Measurements from ENCODE around the gene PAK6. TPM values are rescaled to one million over a fixed set of nuclear protein-coding genes. Genes with fewer than 3 reads are reported as not detected.

PAK6 gene
- polyA plus RNA-seq, 3 donors: 0.03 TPM; not detected in 2

DNA sequence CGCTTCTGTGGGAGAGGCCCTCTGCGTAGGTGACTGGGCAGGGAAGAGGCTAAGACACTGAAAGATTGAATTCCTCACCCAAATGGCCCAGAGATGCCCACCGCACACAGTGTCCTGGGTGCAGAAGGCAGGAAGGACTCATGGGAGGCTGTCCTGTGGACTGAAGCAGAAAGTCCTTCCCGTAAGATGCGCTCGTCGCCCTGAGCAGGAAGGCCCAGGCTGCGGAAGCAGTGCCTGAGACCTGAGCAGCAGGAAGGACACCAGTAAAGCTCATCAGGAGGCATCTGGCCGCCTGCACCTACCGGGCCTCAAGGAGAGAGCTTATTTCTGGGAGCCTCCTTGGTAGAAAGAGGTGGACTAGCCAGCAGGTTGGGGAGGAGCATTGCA is 3.3 kb downstream of the PAK6 start:
- no peak for DNase-seq
- no peak overlapping the region for H3K4me3 ChIP-seq (replicated peaks in 1 of 3; ENCODE audit: low read depth in 2 of 3, low read length in 3 of 3)
- H3K27ac ChIP-seq (ENCODE audit: low read depth in 1 of 2, low read length in 2 of 2): no peak overlapping the region
- no peak overlapping the region for H3K9ac ChIP-seq (ENCODE audit: insufficient read depth, low read length, poor library complexity, severe bottlenecking)
- Mint-ChIP-seq H3K27me3 (ENCODE audit: low read depth in 3 of 3) (peaks cover 14 to 31% (median 29%) of the 10 kb centered on the region in 3 donors), H3K4me1 (peaks cover 14% of the 10 kb centered on the region), H3K27ac (no peak overlapping the region), H3K36me3 (peaks cover 3 to 4% of the 10 kb centered on the region in 2 donors), H3K4me3 (no peak overlapping the region), H3K9me3 (peaks cover 0 to 3% (median 0%) of the 10 kb centered on the region in 7 donors)
- no peaks in the 10 kb centered on the region for H4K20me1 ChIP-seq (ENCODE audit: insufficient read depth, low read length)
- TF ChIP-seq, protein P1, sequence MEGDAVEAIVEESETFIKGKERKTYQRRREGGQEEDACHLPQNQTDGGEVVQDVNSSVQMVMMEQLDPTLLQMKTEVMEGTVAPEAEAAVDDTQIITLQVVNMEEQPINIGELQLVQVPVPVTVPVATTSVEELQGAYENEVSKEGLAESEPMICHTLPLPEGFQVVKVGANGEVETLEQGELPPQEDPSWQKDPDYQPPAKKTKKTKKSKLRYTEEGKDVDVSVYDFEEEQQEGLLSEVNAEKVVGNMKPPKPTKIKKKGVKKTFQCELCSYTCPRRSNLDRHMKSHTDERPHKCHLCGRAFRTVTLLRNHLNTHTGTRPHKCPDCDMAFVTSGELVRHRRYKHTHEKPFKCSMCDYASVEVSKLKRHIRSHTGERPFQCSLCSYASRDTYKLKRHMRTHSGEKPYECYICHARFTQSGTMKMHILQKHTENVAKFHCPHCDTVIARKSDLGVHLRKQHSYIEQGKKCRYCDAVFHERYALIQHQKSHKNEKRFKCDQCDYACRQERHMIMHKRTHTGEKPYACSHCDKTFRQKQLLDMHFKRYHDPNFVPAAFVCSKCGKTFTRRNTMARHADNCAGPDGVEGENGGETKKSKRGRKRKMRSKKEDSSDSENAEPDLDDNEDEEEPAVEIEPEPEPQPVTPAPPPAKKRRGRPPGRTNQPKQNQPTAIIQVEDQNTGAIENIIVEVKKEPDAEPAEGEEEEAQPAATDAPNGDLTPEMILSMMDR (IDR thresholded peaks at IDR 0.05): no peak
- intact Hi-C loops (cut with micrococcal nuclease): no loop called here
- peaks cover 8 to 12% of the 10 kb centered on the region in 2 donors for H3K4me1 ChIP-seq (ENCODE audit: control insufficient read depth in 1 of 2, insufficient read depth in 2 of 2, low read length in 2 of 2)
- H3K79me2 ChIP-seq (ENCODE audit: insufficient read depth, low read length): no peaks in the 10 kb centered on the region
- H3K36me3 ChIP-seq (replicated peaks in 1 of 2; ENCODE audit: control insufficient read depth in 1 of 2, insufficient read depth in 2 of 2, low read length in 2 of 2): no peaks in the 10 kb centered on the region
- H3K27me3 ChIP-seq (ENCODE audit: control insufficient read depth in 2 of 2, insufficient read depth in 2 of 2, low read length in 2 of 2): peaks cover 0 to 24% of the 10 kb centered on the region in 2 donors
- WGBS (ENCODE audit: insufficient coverage): 96% methylated on average over 9 of the region's 10 CpGs
- H3K9me3 ChIP-seq (replicated peaks in 1 of 2; ENCODE audit: control insufficient read depth in 1 of 2, insufficient read depth in 1 of 2, low read length in 2 of 2): no peaks in the 10 kb centered on the region
- H2AFZ ChIP-seq (ENCODE audit: insufficient read depth, low read depth, low read length, poor library complexity, severe bottlenecking): no peak overlapping the region
- no peak overlapping the region for H3K4me2 ChIP-seq (replicated peaks; ENCODE audit: extremely low read depth, low read length, poor library complexity, severe bottlenecking)

DNA sequence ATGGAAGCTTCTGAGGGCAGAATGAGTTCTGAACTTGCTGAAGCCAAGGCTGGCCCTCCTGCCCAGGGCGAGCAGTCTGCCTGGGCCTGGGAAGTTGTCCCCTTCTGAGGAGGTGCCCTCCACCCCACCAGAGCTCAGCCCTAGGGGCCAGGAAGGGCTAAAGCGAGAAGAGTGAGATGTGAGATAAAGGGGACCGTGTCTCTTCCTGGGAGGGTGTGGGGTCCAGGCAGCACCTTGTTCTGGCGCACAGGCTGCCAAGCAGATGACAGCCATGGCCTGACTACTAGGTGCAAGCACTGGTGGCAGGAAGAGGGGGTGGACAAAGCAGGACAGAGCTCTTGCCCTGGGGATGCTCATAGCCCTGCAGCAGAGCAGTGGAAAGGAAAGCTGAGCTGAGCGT is 3.7 kb downstream of the PAK6 start:
- TF ChIP-seq, protein P1 (IDR thresholded peaks at IDR 0.05): no peak
- H3K36me3 ChIP-seq (replicated peaks in 1 of 2; ENCODE audit: control insufficient read depth in 1 of 2, insufficient read depth in 2 of 2, low read length in 2 of 2): no peaks in the 10 kb centered on the region
- H3K9me3 ChIP-seq (replicated peaks in 1 of 2; ENCODE audit: control insufficient read depth in 1 of 2, insufficient read depth in 1 of 2, low read length in 2 of 2): no peaks in the 10 kb centered on the region
- no peak overlapping the region for H3K27ac ChIP-seq (ENCODE audit: low read depth in 1 of 2, low read length in 2 of 2)
- H3K79me2 ChIP-seq (ENCODE audit: insufficient read depth, low read length): no peaks in the 10 kb centered on the region
- Mint-ChIP-seq H3K4me3 (no peak overlapping the region), H3K4me1 (peaks cover 14% of the 10 kb centered on the region), H3K36me3 (peaks cover 3 to 4% of the 10 kb centered on the region in 2 donors), H3K9me3 (peaks cover 0 to 3% (median 0%) of the 10 kb centered on the region in 7 donors), H3K27me3 (ENCODE audit: low read depth in 3 of 3) (peaks cover 14 to 31% (median 29%) of the 10 kb centered on the region in 3 donors), H3K27ac (peak overlapping the region in 2 of 7 donors; percentile 25 to 60)
- no peak overlapping the region for H3K9ac ChIP-seq (ENCODE audit: insufficient read depth, low read length, poor library complexity, severe bottlenecking)
- H2AFZ ChIP-seq (ENCODE audit: insufficient read depth, low read depth, low read length, poor library complexity, severe bottlenecking): no peak overlapping the region
- intact Hi-C loops (cut with micrococcal nuclease): no loop called here
- H4K20me1 ChIP-seq (ENCODE audit: insufficient read depth, low read length): no peaks in the 10 kb centered on the region
- no peak overlapping the region for H3K4me2 ChIP-seq (replicated peaks; ENCODE audit: extremely low read depth, low read length, poor library complexity, severe bottlenecking)
- WGBS (ENCODE audit: insufficient coverage): 93% methylated on average over 4 of the region's 5 CpGs
- peaks cover 8 to 12% of the 10 kb centered on the region in 2 donors for H3K4me1 ChIP-seq (ENCODE audit: control insufficient read depth in 1 of 2, insufficient read depth in 2 of 2, low read length in 2 of 2)
- H3K4me3 ChIP-seq (replicated peaks in 1 of 3; ENCODE audit: low read depth in 2 of 3, low read length in 3 of 3): no peak overlapping the region
- no peak for DNase-seq
- peaks cover 0 to 24% of the 10 kb centered on the region in 2 donors for H3K27me3 ChIP-seq (ENCODE audit: control insufficient read depth in 2 of 2, insufficient read depth in 2 of 2, low read length in 2 of 2)
